B cell (primary cell): ENCODE data around the gene ATG4B.

ENCODE experiments used
- EZH2 ChIP-seq: IDR thresholded peaks from 2 replicates; pipeline ENCODE4 v1.6.1; 2012; ENCODE audit warnings: borderline replicate concordance, low read depth, mild to moderate bottlenecking, moderate library complexity, low read length; ENCODE audit not compliant: insufficient read depth, poor library complexity, severe bottlenecking
- TF ChIP-seq, protein P1 (sequence below): fragments of 200-600 bp; IDR thresholded peaks from one replicate; pipeline ENCODE4 v1.8.0; 2022; ENCODE audit warnings: antibody characterized with exemption, mild to moderate bottlenecking

DNA sequence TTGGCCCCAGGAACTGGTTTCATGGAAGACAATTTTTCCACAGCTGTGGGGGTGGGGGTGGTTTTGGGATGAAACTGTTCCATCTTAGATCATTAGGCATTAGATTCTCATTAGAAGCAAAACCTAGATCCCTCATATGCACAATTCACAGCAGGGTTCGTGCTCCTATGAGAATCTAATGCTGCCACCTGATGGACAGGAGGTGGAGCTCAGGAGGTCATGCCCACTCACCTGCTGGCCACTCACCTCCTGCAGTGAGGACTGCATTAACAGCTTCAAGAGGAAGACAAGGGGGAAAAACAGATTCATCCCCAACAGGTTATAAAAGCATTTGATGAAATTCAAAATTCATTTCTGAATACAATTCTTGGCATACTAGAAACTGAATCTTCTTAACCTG lies 39.0 kb upstream of the ATG4B start:
- TF ChIP-seq, protein P1, sequence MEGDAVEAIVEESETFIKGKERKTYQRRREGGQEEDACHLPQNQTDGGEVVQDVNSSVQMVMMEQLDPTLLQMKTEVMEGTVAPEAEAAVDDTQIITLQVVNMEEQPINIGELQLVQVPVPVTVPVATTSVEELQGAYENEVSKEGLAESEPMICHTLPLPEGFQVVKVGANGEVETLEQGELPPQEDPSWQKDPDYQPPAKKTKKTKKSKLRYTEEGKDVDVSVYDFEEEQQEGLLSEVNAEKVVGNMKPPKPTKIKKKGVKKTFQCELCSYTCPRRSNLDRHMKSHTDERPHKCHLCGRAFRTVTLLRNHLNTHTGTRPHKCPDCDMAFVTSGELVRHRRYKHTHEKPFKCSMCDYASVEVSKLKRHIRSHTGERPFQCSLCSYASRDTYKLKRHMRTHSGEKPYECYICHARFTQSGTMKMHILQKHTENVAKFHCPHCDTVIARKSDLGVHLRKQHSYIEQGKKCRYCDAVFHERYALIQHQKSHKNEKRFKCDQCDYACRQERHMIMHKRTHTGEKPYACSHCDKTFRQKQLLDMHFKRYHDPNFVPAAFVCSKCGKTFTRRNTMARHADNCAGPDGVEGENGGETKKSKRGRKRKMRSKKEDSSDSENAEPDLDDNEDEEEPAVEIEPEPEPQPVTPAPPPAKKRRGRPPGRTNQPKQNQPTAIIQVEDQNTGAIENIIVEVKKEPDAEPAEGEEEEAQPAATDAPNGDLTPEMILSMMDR = no peak
- TF ChIP-seq EZH2 = no peak
